Hepatic stellate cell (primary cell): Measurements from ENCODE around the gene HPS5.
"Not testable (repeated sequence)": the region's sequence is repeated elsewhere in the genome, so short reads cannot be mapped to it uniquely, and the experiment has no call there.

Source experiments
- DNase-seq: peaks from one replicate; pipeline ENCODE4 v3.0.0; 2011; ENCODE audit warnings: low spot score

The HPS5 gene

DNA sequence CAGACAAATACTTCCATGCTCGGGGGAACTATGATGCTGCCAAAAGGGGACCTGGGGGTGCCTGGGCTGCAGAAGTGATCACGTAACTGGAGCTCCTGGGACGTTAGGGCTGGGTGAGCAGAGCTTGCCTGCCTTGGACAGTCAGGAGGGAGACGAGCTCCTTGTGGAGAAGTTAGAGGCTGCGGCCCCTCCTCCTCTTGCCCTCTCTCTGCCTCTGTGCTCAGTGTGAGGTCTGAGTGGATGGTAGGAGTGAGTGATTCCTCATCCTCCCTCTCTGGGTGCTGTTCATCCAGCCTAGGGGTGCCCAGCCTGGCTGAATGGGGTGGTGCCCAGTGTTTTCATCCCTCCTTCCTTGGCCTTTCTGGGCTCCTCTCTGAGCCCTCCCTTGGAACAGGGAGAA is 52.7 kb downstream of the HPS5 start:
- DNase-seq: not testable (repeated sequence)

DNA sequence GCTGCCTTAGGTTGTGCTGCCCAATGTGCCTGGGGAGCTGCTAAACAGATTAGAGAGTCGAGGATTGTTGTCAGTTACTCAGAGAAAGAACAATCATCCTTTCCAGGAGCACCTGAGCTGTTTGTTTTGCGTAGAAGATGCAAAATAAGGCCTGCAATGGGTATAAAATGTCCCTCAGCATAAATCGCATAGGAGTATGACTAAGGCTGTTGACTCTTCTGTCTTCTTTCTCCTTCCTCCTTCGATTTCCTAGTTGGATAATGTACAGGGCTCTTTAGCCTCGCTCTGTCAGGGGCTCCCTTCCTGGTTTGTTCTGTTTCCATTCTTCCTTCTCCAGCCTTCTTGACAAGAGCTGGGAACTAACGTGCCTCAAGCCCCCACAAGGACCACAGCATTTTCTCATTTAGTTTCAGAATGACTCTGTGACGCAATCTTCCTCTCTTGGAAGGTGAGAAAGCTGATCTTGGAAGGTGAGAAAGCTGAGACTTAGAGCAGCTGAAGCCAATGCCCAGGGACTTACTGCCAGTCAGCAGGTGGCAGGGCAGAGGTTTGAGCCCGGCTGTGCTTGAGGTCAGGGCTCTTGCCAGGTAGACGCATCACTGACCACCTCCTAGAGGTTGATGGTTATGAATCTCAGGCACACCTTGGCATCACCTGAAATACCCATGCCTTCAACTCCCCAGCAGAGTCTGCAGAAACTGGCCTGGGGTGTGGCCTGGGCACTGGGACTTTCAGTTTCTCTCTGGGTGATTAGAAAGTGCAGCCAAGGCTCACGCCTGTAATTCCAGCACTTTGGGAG is 54.4 kb downstream of the HPS5 start:
- not testable (repeated sequence) for DNase-seq

DNA sequence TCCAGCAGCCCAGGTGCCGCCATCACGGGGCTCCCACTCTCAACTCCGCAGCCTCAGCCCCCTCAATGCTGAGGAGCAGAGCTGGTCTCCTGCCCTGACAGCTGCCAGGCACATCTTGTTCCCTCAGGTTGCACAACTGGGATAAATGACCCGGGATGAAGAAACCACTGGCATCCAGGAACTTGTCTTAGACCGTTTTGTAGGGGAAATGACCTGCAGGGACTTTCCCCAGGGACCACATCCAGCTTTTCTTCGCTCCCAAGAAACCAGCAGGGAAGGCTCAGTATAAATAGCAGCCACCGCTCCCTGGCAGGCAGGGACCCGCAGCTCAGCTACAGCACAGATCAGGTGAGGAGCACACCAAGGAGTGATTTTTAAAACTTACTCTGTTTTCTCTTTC is 56.0 kb downstream of the HPS5 start, which contains the start of gene SAA1:
SAA1 (plus strand) TSS at position 316 of the 400 bp plus-strand sequence. CDS start 624 bp downstream, outside the sequence.
- no peak for DNase-seq

DNA sequence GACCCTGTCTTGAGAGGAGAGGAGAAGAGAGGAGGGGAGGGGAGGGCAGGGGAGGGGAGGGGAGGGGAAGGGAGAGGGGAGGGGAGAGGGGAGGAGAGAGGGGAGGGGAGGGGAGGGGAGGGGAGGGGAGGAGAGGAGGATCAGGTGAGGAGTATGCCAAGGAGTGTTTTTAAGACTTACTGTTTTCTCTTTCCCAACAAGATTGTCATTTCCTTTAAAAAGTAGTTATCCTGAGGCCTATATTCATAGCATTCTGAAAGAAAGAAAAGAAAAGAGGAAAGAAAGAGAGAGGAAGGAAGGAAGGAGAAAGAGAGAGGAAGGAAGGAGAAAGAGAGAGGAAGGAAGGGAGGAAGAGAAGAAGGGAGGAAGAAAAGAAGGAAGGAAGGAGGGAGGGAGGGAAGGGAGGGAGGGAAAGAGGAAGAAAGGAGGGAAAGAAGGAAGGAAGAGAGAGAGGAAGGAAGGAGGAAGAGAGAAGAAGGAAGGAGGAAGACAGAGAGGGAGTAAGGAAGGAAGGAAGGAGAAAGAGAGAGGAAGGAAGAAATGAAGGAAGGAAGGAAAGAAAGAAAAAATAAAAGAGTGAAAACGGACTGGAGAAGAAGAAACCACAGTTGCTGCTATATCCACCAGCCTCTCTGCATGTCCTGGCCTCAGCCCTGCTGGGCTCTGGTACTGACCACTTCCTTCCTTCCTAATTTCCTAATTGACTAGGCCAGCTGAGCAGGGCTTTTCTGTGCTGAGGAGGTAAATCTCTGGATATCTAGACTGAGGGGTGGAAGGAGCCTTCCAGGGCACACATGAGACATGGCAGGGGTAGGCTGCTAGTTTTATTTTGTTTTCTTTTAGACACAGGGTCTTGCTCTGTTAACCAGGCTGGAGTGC is 57.0 kb downstream of the HPS5 start:
- DNase-seq: no peak

DNA sequence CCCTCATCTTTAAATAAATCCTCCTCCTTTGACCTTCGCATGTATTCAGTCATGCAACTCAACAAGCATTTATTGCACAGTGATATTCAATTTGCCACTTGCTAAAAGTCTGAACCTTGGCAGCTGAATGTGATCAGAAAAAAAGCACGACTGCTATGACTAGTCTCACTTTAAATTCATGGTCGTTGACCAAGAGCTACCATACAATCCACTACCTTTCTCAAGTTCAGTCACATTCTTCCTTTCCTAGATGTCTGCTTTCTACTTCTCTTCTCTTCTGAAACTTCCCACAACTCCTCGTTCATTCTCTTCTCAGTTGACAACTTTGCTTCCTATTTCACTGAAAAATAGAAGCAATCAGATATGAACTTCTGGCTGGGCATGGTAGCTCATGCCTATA is 57.9 kb downstream of the HPS5 start:
- no peak for DNase-seq

DNA sequence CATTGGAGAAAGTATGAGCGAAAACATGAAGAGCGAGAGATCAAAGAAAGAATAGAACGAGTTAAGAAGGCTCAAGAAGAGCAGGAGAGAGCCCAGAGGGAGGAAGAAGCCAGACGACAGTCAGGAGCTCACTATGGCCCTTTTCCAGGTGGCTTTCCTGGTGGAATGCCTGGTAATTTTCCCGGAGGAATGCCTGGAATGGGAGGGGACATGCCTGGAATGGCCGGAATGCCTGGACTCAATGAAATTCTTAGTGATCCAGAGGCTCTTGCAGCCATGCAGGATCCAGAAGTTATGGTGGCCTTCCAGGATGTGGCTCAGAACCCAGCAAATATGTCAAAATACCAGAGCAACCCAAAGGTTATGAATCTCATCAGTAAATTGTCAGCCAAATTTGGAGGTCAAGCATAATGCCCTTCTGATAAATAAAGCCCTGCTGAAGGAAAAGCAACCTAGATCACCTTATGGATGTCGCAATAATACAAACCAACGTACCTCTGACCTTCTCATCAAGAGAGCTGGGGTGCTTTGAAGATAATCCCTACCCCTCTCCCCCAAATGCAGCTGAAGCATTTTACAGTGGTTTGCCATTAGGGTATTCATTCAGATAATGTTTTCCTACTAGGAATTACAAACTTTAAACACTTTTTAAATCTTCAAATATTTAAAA is 59.1 kb downstream of the HPS5 start:
- DNase-seq: not testable (repeated sequence)

DNA sequence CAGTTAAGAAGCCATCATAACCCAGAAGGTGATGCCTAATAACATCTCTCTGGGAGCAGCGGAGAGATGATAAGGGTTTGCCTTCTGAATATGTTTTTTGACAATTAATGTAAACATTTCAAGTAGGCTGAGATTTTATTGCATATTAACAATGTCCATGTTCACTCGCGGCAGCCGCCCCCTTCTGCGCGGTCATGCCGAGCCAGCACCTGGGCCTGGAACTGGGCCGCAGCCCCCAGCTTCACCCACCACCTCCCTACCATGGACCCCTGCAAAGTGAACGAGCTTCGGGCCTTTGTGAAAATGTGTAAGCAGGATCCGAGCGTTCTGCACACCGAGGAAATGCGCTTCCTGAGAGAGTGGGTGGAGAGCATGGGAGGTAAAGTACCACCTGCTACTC is 60.2 kb downstream of the HPS5 start:
- DNase-seq: no peak

DNA sequence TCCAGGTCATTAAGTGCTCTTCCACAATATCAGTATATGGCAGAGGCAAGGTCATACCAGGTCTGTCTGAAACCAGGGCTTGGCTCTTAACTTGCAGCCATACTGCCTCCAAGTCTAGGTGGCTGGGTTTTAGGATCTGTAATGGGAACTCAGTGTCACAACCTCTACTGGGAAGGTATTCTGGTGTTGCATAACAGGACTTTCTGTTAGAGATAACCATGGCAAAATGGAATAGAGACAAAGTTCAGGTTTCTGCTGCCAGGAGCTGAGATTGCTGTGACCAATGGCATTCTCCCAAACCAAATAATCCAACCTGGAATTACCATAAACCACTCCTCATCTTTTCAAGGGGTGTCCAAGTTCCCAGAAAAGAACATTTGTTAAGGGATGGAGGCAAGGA is 62.7 kb downstream of the HPS5 start:
- DNase-seq: no peak

DNA sequence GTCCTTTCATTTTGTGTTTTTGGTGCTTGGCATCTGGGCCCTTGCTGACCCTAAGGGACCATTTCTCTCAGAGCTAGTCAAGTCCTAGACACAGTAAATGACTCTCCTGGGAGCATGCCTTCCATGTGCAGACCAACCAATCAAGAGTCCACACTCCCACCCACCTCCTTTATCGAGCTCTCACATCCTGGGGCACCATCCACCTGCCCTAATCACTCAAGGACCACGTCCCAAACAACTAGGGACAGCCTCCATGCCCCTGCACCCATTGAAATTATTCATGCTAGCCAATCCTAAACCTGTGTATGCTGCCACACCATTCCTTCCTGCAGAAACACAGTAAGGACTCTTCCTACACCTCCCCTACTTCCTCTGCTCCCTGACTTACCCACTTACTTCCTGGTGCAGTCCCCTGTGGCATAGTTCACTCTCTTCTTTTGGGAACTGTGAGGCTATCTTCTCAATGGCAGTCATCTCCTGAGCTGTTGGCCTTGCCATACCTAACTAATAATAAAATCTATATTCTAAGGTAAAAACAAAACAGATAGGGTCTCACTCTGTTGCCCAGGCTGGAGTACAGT is 67.1 kb downstream of the HPS5 start:
- no peak for DNase-seq

DNA sequence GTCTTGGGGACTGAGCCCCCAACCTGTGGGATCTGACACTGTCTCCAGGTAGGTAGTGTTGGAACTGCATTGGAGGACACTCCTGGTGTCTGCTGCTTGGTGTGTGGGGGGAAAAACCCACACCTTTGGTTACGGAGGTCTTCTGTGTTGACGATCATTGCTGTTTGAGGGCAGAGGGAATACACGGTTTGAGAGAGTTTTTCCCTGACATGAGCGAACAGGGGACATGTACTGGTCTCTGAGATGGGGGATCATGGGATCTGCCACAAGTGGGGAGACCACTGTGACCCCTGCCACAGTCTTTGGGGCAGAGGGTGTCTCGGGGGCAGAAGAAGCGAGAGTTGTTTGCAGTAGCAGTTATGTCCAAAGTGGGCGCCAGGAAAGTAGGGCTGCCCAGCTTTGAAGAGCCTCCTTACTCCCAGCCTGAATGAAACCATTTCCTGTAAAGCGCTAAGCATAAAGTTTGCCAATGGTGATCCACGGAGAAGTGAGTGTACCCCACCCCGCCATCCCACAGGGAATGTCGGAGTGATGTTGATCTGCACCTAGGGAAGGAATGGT is 68.1 kb downstream of the HPS5 start:
- DNase-seq: no peak

DNA sequence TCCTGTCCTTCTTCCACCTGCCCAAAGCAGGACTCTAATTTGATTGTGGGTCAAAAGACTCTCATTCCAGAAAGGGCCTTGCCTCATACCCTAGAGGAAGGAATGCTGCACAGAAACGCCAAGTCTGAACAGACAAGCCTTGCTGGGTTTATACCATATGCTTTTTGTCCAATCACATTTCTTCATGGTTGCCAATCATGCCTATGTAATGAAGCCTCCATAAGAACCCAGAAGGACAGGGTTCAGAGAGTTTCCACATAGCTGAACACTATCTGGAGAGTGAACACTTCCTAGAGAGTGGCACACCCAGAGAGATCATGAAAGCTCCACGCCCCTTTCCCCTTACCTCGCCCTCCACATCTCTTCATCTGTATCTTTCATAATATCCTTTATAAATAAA is 68.7 kb downstream of the HPS5 start:
- no peak for DNase-seq

DNA sequence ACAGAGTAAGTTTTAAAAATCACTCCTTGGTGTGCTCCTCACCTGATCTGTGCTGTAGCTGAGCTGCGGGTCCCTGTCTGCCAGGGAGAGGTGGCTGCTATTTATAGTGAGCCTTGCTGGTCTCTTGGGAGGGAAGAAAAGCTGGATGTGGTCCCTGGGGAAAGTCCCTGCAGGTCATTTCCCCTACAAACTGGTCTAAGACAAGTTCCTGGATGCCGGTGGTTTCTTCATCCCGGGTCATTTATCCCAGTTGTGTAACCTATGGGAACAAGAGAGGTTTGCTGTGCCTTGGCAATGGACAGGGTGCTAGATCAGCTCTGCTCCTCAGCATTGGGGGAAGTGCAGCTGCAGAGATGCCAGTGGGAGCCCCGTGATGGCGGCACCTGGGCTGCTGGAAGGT is 73.4 kb downstream of the HPS5 start, which contains the start of gene SAA2:
SAA2 (minus strand) TSS at position 108 of the 400 bp plus-strand sequence. CDS start 657 bp downstream, outside the sequence.
- DNase-seq: no peak

DNA sequence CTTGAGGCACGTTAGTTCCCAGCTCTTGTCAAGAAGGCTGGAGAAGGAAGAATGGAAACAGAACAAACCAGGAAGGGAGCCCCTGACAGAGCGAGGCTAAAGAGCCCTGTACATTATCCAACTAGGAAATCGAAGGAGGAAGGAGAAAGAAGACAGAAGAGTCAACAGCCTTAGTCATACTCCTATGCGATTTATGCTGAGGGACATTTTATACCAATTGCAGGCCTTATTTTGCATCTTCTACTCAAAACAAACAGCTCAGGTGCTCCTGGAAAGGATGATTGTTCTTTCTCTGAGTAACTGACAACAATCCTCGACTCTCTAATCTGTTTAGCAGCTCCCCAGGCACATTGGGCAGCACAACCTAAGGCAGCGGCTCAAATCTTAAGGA is 74.8 kb downstream of the HPS5 start:
- DNase-seq: not testable (repeated sequence)

DNA sequence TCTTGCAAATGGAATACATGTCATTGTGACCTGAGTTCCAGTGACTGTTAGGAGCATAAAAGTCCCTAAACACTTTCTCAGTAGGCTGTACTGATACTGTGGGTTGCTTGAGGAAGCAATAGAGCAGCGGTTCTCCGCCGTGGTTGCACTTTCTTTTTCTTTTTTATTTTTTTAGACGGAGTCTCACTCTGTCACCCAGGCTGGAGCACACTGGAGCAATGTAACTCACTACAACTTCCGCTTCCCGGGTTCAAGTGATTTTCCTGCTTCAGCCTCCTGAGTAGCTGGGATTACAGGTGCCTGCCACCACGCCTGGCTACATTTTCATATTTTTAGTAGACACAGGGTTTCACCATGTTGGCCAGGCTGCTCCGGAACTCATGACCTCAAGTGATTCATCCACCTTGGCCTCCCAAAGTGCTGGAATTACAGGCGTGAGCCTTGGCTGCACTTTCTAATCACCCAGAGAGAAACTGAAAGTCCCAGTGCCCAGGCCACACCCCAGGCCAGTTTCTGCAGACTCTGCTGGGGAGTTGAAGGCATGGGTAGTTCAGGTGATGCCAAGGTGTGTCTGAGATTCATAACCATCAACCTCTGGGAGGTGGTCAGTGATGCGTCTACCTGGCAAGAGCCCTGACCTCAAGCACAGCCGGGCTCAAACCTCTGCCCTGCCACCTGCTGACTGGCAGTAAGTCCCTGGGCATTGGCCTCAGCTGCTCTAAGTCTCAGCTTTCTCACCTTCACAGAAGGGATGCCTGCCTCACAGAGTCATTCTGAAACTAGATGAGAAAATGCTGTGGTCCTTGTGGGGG is 75.4 kb downstream of the HPS5 start:
- not testable (repeated sequence) for DNase-seq

DNA sequence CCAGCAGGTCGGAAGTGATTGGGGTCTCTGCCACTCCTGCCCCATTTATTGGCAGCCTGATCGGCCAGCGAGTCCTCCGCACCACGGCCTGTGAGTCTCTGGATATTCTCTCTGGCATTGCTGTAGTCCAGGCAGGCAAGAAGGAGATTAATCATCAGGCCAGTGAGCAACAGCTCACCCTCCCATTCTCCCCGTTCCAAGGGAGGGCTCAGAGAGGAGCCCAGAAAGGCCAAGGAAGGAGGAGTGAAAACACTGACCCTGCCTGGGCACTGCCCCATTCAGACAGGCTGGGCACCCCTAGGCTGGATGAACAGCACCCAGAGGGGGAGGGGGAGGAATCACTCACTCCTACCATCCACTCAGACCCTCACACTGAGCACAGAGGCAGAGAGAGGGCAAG is 76.5 kb downstream of the HPS5 start:
- peak; percentile 38 for DNase-seq

DNA sequence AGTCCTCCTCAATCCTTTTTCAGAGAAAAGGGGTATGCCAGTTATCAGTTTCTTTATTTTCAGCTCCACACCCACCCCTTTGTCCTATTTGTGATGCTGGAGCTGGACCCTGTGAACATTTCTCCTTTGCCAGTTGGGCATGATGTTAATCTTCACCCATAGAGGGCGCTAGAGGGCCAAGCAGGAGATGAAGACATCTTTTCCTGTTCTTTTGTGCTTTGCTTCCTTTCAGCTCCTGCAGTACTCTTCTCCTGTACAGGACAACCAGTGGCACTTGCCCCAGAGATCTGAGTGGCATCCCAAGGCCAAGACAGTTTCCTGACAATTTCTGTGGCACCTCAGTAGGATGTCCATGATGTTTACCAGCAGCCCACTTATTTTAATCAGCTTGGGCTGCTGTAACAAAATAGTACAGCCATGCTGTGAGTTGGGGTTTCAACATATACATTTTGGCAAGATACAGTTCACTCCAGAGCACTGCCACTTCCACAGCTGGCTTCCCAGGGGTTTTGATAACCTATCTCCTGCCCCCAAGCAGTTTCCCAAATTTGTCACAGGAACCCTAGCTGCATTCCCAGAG is 78.1 kb downstream of the HPS5 start:
- peak; percentile 40 for DNase-seq

DNA sequence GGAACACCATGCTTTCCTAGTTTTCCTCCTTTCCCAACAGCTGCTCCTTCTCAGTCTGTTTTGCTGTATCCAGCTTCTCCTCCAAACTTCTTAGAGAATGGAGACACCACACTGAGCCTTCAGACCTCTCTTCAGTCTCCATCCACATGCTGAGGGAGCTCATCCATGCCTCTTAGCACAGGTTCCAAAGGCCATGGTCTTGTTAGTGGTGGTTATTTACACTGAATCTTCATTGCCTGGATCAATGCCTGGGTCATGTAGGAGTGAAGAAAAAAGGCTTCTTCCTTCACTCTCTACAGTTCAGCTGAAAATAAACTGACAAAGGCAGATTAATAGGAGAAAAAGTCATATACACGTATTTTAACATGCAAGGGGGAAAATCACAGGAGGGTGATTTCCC is 82.3 kb downstream of the HPS5 start:
- DNase-seq: no peak

DNA sequence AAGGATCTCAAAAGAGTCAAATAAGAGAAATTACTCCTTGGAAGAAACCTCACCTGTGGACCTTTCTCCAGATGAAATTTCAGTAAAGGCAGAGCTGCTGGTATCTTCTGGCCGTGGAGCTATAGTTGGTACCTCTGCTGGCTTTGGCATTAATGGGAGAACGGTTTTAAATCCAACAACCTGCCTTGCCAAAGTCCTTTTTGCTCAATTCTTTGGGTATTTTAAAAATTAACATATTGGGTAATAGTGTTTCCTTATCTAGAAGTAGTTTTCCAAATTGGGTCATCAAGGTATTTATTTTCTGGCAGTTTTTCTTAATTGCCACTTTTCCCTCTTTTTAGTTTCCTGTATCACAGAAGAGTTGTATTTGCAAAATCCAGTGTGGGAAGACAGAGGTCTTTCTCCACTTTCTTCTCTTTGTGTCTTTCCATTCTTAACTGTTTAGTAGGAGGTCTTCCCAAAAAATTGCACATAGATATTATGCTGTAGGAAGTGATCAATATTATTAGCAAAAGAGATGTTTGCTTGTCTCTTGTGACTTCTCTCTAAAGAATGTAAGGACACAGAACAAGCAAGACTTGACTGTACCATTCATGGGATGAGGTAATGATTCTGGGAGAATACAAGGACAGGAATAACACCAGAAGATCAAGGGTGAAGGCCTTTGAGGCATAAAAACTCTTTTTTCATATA is 85.1 kb downstream of the HPS5 start, which contains the start of gene SAA4:
SAA4 (minus strand) TSS at position 139 of the 693 bp plus-strand sequence. CDS start 876 bp downstream, outside the sequence.
- DNase-seq: no peak
